ENCODE measurements around the gene MACROD2. TPM values are rescaled to one million over a fixed set of nuclear protein-coding genes. Genes with fewer than 3 reads are reported as not detected.

Gene MACROD2
- total RNA-seq, 1 experiment from 2014 or later: 3.7 TPM

GRCh38 chr20:15111654-15112053, 1116.3 kb downstream of the MACROD2 start:
- ChIA-PET POLR2A (no interaction called here), CTCF (no interaction called here), RAD21 (ENCODE audit: low non-redundant PET in 1 of 2, low total read pairs in 2 of 2, uncharacterized antibody in 2 of 2, unreplicated experiment in 2 of 2) (no interaction called here)
- TF ChIP-seq POLR2A (IDR thresholded peaks at IDR 0.05; ENCODE audit: borderline replicate concordance, extremely low read depth, insufficient read depth, insufficient read length) (no peak), ELF1 (IDR thresholded peaks at IDR 0.05; ENCODE audit: borderline replicate concordance, low read depth) (no peak), ZBTB33 (IDR thresholded peaks at IDR 0.05; ENCODE audit: extremely low read depth, insufficient replicate concordance, low read length) (no peak), TCF7L2 (IDR thresholded peaks at IDR 0.05; ENCODE audit: borderline replicate concordance, extremely low read depth, insufficient read depth, insufficient read length) (no peak), ZFX (IDR thresholded peaks at IDR 0.05) (no peak)
- H4K20me1 ChIP-seq (ENCODE audit: insufficient read depth): no peaks in the 10 kb centered on the region
- no peaks in the 10 kb centered on the region for H3K27me3 ChIP-seq (ENCODE audit: insufficient read depth, low read length)
- no peaks in the 10 kb centered on the region for H3K9me2 ChIP-seq (ENCODE audit: insufficient read depth)
- DNase-seq (ENCODE audit: low read depth, low spot score) (no peak), ATAC-seq (no peak)
- H3K9ac ChIP-seq (ENCODE audit: low read length): no peak overlapping the region
- H3K27ac ChIP-seq (ENCODE audit: low read depth, low read length): no peak overlapping the region
- no peaks in the 10 kb centered on the region for H3K9me3 ChIP-seq (ENCODE audit: control insufficient read depth in 1 of 2, insufficient read depth in 1 of 2, low read depth in 1 of 2, low read length in 2 of 2)
- no peaks in the 10 kb centered on the region for H3K4me1 ChIP-seq (ENCODE audit: control insufficient read depth in 1 of 2, insufficient read depth in 2 of 2, low read length in 2 of 2)
- H2AFZ ChIP-seq (ENCODE audit: low read depth, low read length, poor library complexity, severe bottlenecking): no peak overlapping the region
- no peaks in the 10 kb centered on the region for H3K36me3 ChIP-seq (ENCODE audit: control insufficient read depth in 1 of 2, insufficient read depth in 2 of 2, low read length in 2 of 2)
- H3K4me3 ChIP-seq (replicated peaks in 1 of 2; ENCODE audit: low read depth in 1 of 2, low read length in 2 of 2): no peak overlapping the region
- intact Hi-C loops (cut with micrococcal nuclease): no loop called here
- BruUV-seq (replicated peaks): no TSS peak
- no peak overlapping the region for H3K4me2 ChIP-seq (ENCODE audit: low read length)
- H3K79me2 ChIP-seq (ENCODE audit: insufficient read depth, low read length): no peaks in the 10 kb centered on the region

- POLR2A ChIA-PET: no interaction called here
These were observed 1117.9 kb downstream of the MACROD2 start for GRCh38 chr20:15113144-15113773.

More at GRCh38 chr20:15113144-15113773, 1117.9 kb downstream of the MACROD2 start:
- no peaks in the 10 kb centered on the region for H3K4me1 ChIP-seq (ENCODE audit: control insufficient read depth in 1 of 2, insufficient read depth in 2 of 2, low read length in 2 of 2)
- H3K36me3 ChIP-seq (ENCODE audit: control insufficient read depth in 1 of 2, insufficient read depth in 2 of 2, low read length in 2 of 2): no peaks in the 10 kb centered on the region
- no peaks in the 10 kb centered on the region for H3K9me3 ChIP-seq (ENCODE audit: control insufficient read depth in 1 of 2, insufficient read depth in 1 of 2, low read depth in 1 of 2, low read length in 2 of 2)
- ChIA-PET RAD21 (ENCODE audit: low non-redundant PET in 1 of 2, low total read pairs in 2 of 2, uncharacterized antibody in 2 of 2, unreplicated experiment in 2 of 2) (no interaction called here), CTCF (no interaction called here)
- no peaks in the 10 kb centered on the region for H3K27me3 ChIP-seq (ENCODE audit: insufficient read depth, low read length)
- BruUV-seq (replicated peaks): no TSS peak
- TF ChIP-seq YY1 (IDR thresholded peaks at IDR 0.05; ENCODE audit: extremely low read depth, insufficient replicate concordance, low read depth, low read length) (no peak), SIN3A (IDR thresholded peaks at IDR 0.05; ENCODE audit: low read depth) (no peak), CEBPB (IDR thresholded peaks at IDR 0.05; ENCODE audit: low read depth) (no peak), ZFX (IDR thresholded peaks at IDR 0.05) (no peak), SP1 (IDR thresholded peaks at IDR 0.05; ENCODE audit: low read depth) (no peak), FOSL1 (IDR thresholded peaks at IDR 0.05; ENCODE audit: low read depth) (no peak), EZH2 (IDR thresholded peaks at IDR 0.05) (no peak), ELF1 (IDR thresholded peaks at IDR 0.05; ENCODE audit: borderline replicate concordance, low read depth) (no peak), ZBTB33 (IDR thresholded peaks at IDR 0.05; ENCODE audit: extremely low read depth, insufficient replicate concordance, low read length) (no peak)
- DNase-seq (ENCODE audit: low read depth, low spot score): no peak
- no peak overlapping the region for H3K27ac ChIP-seq (ENCODE audit: low read depth, low read length)
- H3K4me3 ChIP-seq (replicated peaks in 1 of 2; ENCODE audit: low read depth in 1 of 2, low read length in 2 of 2): no peak overlapping the region
- no peak for ATAC-seq
- H3K4me2 ChIP-seq (ENCODE audit: low read length): no peak overlapping the region
- H3K9me2 ChIP-seq (ENCODE audit: insufficient read depth): no peaks in the 10 kb centered on the region
- H3K9ac ChIP-seq (ENCODE audit: low read length): no peak overlapping the region
- intact Hi-C loops (cut with micrococcal nuclease): no loop called here
- H4K20me1 ChIP-seq (ENCODE audit: insufficient read depth): no peaks in the 10 kb centered on the region
- no peaks in the 10 kb centered on the region for H3K79me2 ChIP-seq (ENCODE audit: insufficient read depth, low read length)
- no peak overlapping the region for H2AFZ ChIP-seq (ENCODE audit: low read depth, low read length, poor library complexity, severe bottlenecking)

All from HCT116 (cell line).